GM18502 (cell line): ENCODE data around the gene COL5A1.

Source experiments
- ATAC-seq: cut with Tn5 transposase; IDR thresholded peaks from one replicate; pipeline ENCODE4 v1.9.1; 2021; ENCODE audit warnings: mild to moderate bottlenecking; ENCODE audit not compliant: unreplicated experiment, poor library complexity

The COL5A1 gene

GRCh38 chr9:134778156-134778555 is 136.6 kb downstream of the COL5A1 start:
- no peak for ATAC-seq

DNA sequence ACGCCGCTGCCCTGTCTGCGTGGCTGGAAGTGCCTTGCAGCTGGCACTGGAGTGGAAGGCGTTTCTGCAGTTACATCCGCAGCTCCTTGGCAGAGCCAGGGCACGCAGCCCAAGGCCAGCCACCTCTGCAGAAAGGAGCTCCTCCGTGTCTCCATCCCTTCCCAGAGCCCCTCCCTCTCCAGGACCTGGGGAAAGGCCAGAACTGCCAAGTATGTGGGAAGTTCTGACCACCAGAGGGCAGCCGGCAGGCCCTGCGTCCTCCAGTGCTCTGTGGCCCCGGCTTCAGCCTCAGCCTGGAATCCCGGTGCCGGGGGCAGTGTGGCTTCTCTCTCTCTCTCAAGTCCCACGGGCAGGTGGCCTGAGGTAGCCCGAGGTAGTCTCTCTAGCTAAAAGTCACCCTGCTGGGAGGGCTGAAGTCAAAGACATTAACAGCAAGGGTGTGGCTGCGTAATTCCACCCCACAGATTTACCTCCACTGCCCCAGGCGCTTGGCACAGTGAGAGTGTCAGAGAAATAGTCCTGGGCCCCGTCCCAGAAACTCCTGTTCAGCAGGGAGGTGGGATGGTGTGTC is 137.3 kb downstream of the COL5A1 start:
- no peak for ATAC-seq

DNA sequence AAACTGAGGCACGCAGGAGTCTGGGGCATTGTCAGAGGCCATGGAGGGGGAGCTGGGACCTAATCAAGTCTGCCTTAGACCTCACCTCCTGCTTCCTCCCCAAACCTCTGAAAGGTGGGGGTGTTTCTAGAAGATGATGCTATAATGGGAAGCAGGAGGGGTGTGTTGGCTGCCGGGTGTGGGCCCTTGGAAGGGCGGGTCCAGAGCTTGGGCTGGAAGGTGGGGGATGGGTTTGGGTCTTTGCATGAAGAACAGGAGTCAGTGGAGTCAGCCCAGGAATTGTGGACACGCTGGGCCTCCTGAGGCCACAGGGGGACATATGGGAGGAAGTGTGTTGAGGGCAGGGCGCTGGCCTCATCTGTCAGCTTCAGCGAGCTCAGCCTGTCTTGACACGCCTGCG is 138.0 kb downstream of the COL5A1 start:
- no peak for ATAC-seq

- ATAC-seq, result no peak
These were observed 140.1 kb downstream of the COL5A1 start for GRCh38 chr9:134781591-134782302.

DNA sequence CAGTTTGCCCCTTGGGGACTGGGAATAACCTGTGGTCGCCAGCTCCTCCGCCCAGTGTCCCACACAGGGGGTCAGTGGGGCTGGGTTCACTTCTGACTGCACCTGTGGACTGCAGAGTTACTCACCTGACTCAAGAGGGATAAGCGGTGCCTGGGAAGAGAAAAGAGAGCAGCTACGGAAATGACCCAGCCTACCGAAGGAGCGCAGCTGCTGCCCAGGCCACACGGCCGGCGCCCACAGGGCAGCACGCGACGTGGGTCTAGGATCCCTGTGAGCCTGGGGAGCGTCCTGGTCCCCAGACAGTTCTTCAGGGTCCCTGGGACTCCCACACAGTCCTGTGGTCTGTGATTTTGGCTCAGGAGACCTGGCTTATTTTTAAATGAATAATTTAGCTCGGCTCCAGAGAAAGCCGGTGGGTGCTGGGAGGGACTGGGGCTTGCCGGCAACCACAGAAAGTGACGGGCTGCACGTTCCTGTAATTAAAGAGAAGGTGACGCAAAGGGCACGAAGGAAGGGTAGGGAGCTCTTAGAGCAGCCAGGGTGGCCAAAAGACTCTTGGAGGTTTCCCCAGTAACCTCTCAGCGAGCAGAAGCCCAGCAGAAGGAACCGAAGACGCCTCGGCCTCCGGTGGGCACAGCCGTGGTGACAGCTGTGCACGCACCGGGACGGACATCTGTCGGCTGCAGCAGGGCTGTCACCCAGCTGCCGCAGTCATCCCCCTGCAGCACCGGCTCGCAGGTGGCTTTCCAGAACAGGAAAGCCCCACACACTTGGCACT is 141.5 kb downstream of the COL5A1 start:
- no peak for ATAC-seq

DNA sequence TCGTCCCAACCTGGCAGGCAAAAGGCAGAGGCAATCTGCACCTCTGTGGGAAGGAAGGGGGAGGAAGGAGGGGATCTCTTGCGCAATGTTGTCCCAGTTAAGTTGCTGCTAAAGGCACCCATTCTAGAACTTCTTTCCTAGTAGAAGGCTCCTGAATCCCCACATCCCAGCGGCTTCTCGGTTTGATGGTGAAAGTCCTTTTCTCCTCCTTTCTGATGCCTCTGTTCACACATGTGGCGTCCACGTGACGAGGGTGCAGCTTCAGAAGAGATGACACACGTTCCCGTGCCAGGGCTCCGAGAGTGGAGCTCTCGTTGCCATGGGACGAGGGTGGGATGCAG is 142.1 kb downstream of the COL5A1 start:
- no peak for ATAC-seq

- ATAC-seq, result no peak
These were observed 143.1 kb downstream of the COL5A1 start for GRCh38 chr9:134784577-134785305.

GRCh38 chr9:134785325-134786108 is 143.9 kb downstream of the COL5A1 start:
- ATAC-seq, result no peak

DNA sequence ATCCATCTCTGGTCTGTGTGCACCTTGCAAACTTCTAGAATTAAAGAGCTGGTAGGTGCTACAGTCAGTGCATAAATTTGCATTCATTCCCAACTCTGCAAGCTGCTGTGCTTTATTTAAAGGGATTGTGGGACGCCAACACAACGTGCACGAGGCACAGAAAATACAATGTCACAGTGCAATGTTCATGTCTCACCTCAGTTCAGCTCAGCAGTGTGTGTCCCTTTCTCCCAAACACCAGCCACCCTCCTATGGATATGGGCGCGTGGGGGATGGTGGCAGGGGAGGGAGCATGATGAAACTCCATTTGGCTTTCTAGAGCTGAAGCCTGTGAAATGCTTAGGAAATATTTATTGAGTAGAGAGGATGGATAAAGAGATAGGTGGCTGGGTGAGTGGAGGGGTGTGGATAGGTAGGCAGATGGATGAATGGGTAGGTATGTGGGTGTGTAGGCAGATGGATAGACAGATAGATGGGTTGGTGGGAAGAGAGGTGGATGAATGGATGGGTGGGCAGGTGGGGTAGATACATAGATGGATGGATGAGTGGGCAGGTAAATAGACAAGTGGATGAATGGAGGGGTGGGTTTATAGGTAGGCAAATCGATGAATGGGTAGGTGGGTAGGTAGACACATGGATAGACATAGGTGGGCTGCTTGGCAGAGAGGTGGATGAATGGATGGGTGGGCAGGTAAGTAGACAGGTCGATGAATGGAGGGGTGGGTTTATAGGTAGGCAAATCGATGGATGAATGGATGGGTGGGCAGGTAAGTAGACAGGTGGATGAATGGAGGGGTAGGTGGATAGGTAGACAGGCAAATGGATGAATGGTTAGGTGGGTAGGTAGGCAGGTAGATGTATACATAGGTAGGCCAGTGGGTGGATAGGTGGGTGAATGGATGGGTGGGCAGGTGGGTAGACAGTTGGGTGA is 146.3 kb downstream of the COL5A1 start:
- no peak for ATAC-seq

DNA sequence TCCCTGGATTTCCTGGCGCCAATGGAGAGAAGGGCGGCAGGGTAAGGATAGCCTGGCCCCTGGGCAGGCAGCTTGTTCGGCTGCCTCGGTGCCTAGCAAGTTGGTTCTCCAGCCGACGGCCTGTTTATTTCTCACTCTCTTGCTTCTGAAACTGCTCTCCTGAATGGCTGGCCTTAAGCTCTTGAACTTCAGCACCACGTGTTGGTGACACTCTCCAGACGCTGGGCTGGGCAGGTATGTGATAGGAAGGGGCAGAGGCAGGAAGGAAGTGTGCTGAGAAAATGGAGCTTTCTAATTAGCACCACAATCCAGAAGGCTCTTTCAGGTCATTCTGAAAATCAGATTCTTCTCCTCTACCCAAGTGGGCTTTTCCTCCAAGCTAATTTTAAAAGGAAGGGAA is 147.6 kb downstream of the COL5A1 start:
- no peak for ATAC-seq

DNA sequence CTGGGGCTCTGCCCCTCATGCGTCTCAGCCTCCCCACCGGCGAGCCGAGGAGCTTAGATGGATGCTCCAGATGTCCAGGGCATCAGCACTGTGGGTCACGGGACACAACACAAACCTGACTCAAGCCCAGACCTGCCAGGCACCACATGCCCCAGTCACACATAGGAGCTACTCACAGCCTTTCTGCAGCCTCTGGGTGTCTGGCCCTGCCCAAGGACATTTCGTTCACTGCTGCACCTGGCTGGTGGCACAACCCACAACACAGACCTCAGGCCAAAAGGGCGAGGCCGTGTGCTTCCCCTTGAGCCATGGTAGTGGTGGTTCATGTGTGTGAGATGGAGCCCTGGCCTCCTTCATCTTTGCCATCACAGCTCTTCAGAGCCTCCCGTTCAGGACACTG is 149.4 kb downstream of the COL5A1 start:
- no peak for ATAC-seq

GRCh38 chr9:134792627-134793026 is 151.0 kb downstream of the COL5A1 start:
- no peak for ATAC-seq

GRCh38 chr9:134793288-134794188 is 151.9 kb downstream of the COL5A1 start:
- no peak for ATAC-seq

GRCh38 chr9:134794663-134795370 is 153.2 kb downstream of the COL5A1 start:
- ATAC-seq, result no peak

DNA sequence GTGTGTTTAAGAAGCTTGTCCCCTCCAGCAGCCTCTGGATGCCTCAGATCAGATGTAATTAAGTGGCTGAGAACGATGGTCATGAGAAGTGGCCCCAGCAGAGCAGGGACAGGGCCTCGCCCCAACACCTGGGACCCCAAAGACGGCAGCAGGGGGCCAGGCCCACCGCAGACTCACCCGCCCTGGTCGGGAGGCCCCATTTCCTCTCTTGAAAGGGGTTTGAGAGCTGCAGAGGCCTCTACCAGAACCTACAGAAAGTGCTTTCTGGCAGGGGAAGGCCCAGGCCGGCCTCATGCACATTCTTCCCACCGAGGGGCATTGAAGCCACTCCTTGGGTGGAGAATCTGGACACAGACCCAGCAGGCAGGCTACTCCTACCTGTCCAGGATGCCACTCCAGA is 153.8 kb downstream of the COL5A1 start:
- no peak for ATAC-seq

- no peak for ATAC-seq
These were observed 155.3 kb downstream of the COL5A1 start for GRCh38 chr9:134796882-134797281.

DNA sequence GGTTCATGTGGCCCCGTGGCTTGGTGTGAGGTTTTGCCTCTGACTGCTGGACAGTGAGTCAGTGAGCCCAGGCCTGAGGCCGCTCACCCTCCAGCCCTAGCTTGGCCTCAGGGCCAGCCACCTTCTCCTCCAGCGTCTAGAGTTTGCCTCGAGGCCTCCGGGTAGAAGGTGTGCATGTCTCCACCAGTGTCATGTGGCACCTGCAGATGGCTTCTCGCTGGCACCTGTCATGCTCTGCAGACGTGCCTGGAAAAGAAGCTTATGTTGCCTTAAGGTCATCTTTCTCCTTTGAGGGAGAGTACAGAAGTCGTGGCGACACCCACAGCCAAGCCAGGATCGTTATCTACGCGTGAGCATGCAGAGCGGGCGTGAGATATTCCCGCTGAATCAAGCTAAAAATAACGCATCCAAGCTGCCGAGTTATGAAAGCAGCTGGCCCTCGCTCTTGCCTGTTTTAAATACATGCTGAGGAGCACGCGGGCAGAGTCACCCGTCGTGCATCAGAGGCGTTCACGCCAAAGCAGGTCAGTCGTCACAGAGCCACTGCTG is 159.3 kb downstream of the COL5A1 start:
- no peak for ATAC-seq
